HS-27A (cell line): ENCODE measurements around the gene KHDRBS2.

Experiments
- DNase-seq: peaks from one replicate; pipeline ENCODE4 v3.0.0-alpha.2; 2012; ENCODE audit warnings: low read depth, missing footprints

KHDRBS2 gene

DNA sequence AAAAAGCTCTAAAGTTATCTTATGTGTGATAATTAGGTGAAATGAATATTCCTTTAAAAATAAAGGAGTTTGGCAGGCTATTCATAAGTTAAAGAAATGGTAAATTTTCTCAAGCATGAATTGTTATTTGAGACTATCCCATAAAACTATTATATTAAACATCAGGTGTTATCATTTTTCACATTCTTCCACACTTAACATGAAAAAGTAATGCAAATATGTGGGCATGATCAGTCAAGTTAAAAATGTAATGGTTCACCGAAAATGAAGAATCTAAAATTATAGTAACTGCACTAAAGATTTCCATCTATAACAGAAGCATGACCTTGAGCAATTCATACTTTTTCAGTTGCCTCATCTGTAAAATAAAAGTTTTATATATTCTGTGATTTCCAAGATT is 110.8 kb downstream of the KHDRBS2 start:
- DNase-seq = no peak

DNA sequence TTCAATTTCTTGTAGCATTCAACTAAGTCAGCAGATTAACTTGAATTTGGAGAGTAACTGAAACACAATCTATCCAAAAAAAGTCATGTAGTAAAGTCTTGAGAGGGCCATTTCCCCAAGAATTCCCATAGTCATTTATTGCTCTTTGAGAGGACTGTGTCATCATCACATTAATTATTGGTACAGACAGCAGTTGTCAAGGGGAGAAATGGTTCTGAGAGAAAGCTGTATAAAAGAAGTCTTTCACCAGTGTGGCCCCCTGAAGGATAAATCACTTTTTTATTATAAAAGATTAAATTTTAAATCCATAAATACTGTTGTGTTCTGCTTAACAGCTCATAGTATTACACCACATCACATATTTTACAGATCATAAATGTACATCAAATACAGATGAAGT is 111.5 kb downstream of the KHDRBS2 start:
- DNase-seq = no peak

DNA sequence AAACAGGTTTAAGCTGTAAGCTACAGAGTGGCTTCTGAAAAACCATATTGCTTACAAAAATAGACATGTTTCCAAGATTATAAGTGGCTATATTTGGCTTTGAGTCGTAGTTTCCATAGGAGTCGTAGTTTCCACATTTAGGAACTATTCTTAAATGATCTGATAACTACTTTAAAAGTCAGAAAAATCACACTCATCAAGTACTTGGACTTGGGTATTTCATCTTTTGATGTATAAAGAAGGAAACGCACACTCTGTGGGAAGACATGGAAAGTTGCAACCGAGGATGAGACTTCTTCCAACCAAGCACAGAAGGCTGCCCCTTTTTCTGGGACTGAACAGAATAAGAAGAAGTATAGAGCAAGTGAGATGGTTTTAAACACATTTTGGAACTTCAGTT is 118.3 kb downstream of the KHDRBS2 start:
- DNase-seq = no peak

DNA sequence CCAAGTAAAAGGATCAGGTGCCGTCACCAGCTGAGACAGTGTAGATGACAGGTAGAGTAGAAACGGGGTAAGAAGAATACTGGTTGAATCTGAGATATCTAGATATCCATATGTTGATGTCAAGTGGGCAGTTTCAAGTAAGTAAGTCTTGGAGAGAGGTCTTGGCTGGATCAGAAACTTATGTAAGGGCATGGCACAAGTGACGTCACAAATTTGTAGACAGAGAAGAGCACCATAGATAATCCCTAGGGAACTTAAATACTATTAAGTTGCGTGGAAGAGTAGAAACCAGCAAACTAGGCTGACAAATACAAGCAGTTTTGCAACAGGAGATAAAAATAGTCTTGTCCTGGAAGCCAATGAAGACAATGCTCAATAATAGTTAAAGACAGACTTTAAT is 123.2 kb downstream of the KHDRBS2 start:
- DNase-seq = no peak

DNA sequence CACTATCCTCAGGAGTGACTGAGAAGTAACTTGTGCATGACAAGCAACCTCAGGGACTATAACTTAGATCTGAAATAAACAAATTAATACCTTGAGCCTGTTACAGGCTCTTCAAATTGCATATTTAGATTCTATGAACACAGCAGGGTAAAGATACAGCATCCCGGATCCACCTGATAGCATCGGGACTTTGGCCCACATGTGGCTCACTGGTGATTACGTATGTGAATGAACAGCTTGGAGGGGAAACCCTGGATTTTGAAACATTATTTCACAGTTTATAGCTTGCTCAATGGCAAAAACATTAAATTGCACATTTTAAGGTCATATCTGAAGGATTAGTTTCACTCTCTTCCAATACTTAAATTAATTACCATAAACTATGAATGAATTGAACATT is 133.2 kb downstream of the KHDRBS2 start:
- DNase-seq = no peak

DNA sequence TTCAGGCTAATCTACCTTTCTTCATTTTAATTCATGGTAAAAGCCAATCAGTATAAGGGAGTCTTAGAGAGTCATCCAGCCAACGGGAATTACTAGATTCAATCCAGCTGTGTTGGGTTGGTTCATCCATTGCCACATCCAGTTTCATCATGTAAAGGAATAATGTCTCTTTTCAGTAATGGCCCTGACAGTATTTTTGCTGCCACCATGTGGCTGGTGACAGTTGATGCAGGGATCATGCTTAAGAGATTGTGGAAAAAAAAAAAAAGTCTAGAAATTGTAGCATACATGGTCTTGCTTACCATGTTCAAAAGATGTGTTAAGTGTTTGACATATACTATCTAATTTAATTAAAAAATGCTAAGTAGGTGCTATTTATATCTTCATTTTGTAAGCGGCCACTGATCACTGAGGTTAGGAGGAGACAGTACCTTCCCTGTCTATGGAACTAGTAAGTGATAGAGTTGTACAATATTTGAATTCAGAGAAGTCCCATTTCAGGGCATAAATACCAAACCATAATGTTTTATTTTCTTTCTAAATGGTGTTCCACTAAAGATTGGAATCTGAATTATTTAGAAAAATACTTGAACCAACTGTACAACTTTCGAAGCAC is 135.9 kb downstream of the KHDRBS2 start:
- no peak for DNase-seq

DNA sequence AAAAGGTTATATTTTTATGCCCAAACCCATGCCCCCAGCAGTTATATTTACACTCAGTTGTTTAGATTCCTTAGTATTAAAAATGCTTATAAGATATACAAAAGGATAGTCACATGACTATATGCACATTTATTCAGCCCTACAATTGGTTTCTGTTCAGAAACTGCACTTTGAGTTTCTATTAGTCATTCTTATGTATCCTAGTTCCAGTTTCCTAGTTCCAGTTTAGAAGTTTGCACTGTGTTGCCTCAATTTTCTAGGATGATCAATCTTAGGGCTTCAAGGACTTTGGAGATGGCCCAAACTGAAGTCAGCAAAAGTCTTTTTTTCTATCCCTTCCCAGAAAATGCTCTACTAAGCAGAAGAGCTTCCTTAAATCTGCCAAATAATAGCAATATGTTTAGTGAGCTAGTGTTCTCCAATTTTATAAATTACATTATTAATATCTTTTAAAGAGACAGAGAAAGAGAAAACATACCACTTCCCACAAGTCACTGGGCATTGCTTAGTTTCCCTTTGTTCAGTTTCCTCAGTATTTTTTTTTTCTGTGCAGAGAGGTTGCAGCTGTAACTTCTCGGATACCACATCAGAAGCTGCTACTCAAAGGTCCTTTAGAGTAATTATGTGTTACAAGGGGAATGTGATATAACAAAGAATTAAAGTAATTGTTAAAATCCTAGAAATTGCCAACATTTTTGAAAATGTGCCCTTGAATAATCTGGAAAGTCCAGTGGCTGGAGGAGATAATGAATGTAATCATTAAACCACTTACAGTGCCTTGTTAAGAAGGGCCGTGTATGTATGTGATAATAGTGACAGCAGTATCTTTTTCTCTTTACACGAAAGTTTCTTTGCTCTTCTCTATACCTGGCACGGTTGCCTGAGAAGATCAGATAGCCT is 138.8 kb downstream of the KHDRBS2 start:
- no peak for DNase-seq

DNA sequence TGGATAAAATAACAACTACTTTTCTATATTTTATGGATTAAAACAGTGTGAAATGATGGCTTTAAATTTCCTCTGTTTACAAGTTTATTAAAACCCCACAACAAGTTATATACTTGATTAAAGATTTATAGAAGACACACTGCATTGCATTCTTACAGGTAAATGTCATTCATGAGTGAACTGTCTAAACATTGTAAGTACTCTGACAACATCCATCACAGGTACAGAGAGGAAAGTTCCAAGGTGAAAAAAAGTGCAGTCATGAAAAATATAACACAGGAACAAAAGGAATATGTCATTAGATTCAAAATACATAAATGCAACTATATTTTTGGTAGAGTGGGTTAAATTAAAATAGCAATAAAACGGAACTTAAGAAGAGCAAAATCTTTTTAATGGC is 156.9 kb downstream of the KHDRBS2 start:
- DNase-seq = no peak

DNA sequence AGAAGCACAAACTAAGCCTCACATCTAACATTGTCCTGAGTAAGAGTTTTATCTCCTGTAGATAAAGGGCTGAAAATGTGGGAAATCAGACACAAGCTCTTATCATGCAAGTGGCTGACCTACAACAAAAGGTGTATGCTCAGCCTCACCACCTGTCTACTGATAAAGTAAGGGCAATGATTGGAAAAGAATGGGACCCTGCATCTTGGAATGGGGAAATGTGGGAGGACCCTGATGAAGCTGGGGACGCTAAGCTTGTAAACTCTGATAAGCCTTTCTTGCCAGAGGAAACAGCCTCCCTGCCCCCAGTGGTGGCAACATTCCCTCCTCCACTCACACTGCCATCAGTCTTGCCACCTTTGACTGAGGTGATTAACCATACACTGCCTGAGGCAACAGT is 166.6 kb downstream of the KHDRBS2 start:
- DNase-seq = no peak

DNA sequence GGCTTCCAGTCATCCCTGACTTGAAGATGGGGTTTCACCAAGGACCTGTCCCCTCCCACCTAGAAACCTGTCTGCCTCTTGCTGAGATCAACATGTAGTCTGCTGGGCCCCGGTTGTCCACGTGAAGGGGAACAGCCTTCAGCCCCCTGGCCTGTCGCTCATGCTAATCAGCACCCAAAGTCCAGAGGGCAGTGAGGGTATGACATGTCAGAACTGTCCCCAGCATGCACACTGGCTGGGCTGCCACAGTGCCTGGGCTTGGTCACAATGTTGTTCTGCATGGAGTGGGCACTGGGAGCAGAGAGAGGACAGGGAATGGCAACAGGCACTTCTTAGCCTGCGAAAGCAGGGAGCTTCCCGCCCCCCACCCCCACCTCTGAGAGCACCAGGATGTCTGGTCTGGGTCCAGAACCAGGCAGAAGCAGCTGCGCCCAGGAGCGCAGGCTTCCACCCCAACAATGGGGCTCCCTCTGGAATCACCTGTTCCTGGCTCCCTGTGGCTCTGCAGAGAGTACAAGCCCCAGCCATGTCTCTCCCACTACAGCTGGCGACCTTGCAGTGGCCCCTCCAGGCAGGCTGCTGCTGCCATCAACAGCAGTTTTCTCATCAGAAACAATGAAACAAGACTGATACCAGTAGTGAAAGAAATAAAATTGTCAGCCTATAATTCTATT is 182.7 kb downstream of the KHDRBS2 start:
- no peak for DNase-seq

DNA sequence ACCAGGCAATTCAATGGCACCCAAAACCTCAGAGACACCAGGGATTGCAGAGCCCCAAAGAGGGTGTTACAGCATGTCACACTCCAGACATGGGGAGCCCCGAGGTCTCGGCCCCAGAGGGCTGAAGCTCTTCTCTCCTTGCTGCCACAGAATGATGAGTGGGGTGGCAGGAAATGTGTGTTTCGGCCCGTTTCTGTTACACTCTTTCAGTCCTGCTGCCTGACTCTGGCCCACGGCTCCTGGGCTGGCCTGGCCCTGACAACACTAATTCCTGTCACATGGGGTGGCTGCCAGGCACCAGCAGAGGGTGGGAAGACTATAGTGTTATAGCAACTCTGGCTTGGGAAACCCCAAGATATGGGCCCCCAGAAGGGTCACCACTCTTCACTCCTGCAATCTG is 183.6 kb downstream of the KHDRBS2 start:
- no peak for DNase-seq

DNA sequence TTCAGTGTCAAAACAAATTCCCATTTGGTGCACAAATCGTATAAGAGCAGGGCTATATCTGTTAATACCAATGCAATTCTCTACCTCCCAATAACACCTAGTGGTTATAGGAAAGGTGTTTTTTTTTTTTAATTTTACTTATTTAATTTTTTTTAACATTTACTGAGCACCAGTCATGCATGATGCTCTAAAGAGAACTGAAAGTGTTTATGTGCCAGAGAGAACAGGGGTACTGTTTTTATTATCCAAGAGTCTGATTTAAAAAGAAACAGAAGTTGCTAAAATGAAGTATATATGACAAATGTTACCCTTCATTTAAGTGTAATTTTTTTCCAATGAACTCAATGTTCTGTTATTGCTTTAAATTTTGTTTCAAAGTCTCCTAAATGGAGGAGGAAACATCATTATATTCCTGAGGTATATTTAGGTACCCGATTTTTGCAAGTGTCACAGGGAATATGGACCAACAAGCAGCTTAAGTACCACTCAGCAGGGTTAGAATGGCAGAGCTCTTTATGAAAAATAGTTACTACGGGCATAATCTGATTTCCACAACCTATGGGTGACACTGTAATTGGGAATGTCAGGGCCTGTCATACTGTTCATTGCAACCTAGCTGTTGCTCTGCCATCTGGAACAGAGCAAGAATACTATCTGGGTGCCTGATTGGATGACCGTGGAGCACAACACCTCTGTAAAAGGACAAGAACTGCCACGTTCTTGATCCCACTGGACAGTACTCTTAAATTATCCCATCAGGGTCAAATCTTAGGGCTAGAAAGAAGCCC is 195.4 kb downstream of the KHDRBS2 start:
- no peak for DNase-seq

DNA sequence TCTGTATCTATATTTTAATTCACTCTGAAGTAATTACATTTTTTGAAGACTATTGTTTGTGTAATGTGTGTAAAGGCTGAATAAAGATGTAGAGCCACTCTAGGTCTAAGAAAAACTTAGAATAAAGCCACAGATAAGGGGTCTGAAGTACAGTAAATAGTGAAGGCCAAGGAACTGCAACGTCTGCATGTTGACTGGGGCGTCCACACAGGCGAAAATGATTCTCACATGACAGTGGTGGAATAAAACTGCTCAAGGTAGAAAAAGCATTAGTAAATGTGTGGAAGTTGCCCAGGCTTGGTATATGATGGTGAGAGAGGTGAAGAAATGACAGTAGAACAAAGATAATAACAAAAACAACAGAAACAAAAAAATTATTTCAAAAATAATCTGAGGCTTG is 196.2 kb downstream of the KHDRBS2 start:
- no peak for DNase-seq

DNA sequence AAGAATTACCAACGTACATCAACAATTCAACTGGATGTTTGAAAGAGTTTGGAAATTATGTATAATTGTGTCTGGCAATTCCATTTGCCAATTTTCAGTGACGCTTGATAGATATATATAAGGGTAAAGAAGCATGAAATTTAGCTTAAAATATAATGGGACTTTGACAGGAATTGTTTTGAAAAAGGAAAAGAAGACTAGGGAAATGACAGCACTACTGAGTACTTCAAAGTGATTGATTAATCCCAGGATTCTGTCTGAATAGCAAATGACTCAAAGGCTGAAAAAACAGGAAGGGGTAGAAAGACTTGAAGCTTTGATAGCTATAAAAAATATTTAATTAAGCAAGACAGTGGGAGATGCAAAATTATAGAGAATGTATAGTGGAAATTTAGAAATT is 200.0 kb downstream of the KHDRBS2 start:
- DNase-seq = no peak

DNA sequence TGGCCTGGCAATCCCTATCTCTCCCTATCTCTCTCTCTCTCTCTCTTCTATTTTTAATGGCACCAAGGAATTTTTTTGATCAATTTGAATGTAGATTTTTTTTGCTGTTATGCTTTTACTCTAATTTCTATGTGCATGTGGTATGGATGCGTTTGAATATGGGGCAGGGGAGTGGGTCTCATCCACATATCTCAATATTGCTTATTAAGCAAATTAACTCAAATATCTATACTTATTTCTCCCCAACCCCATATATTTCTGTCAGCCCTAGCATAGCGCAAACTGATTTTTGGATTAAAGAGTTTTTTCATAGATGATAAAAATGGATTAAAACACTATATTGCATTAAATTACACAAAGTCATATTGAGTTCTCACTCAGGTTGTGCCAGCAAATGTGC is 210.2 kb downstream of the KHDRBS2 start:
- DNase-seq = no peak

DNA sequence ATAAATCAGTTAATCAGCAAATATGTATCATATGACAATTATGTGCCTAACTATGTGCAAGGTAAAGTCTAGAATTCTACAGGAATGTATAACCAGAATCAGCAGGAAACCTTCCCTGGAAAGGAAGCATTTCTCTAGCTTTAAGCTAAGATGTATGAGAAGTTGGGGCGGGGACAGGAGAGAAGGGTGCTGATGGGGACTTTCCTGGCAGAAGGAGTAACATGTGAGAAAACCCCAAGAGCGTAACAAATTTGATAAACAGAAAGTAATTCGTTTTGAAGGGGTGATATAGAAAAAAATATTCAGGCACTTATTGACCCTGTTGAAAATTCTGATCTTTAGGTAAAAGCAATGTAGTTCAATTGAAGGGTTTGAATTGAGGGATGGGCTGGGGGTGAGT is 226.1 kb downstream of the KHDRBS2 start:
- DNase-seq = no peak

DNA sequence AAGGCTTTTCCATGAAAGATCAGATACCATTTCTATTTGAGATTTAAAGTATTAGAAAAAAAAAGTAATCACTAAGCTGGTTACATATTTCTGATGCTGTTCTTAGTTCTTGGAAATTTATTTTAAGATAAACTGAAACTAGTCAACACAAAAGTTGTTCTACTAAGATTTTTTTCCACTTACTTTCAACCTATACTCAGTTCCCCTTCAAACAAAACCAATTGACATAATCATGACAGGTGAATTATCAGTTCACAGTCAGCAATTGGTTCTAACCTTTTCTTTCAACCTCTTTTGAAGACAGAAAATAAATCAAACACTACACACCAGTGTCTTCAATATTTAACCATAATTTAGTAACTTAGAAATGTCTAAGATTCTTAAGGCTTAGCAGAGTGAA is 228.7 kb downstream of the KHDRBS2 start:
- no peak for DNase-seq

DNA sequence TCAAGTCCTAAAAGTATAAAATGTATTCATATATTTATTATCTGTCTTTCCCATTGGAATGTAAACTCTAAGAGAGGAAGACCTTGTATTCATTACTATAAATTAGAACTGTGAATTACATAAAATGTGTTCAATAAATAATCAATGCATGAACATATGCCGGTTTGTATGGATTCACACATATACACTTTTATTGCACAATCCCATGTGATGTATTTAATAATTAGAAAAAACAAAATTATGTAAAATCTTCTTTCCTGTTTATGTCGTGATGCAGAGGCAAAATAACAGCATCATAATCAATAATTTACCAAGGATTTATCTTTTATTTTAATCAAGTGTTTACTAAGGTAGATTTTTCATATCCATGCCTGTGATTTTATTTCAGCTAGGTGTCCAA is 240.5 kb downstream of the KHDRBS2 start:
- DNase-seq = no peak

DNA sequence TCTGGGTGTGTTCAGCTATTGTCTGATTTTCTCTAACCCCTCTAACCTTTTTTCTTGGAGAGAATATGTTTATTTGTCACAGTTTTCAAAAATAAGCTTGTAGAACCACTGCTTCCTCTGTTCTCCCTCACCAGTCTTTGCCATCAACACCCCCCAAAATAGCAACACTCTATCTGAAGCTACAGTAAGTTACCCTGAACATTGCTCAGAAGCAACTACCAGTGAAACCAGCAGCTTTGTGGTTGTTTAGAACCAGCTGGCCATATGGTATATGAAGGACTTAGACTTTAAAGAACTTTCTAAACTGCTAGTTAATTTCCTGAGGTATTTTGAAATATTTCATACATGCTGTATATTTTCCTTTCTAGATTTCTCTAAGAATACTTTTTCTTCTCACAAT is 242.9 kb downstream of the KHDRBS2 start:
- no peak for DNase-seq

DNA sequence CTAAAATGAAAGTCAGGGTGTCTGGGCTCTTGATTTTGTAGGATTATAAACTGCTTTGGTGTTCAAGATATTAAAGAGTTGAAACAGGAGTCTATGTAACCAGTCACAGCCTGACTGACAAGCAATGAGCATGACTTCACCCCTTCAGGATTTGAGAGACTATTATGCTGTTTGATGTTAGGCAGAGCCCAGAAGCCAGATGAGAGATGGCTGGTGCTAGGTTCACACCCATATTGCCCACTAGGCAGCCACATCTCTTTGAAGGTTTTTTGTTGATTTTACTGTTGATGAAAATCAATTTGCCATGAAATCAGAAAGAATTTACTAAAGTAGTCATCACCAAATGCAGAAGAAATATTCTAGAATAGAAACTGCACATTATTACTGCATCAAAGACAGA is 243.6 kb downstream of the KHDRBS2 start:
- DNase-seq = no peak

DNA sequence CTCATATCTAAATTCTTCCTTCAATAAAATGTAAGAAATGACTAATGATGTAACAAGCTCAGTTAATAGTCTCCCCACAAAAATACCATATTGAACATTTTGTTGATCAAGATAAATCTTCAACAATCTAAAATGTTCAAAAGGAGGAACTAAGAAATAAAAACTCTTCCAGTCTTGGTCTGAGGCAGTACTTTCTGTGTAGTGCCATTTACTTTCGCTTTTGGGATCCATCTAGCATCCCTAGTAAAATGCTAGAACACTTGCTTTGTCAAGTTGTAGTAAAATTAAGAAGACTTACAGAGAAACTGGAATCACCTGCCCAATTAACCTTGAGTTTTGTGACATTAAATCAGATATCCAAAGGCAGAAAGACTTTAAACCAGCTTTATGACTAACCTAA is 246.4 kb downstream of the KHDRBS2 start:
- DNase-seq = no peak

DNA sequence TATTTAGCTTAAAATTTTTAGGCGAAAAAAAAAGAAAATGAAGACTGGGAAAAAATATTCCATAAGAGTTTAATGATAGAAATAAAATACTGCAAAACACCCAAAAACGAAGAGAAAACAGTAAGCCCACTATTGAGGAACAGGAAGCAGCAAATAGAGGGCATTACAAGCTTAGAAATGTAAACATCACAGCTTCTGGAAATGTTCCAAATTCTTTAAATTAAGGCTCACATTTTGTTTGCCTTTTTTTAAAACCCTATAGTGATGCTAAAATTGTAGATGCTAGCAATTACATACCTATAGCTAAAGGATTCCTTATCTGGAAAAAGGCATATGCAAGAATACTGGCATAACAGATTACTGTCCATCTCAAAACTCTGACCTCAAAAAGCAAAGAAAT is 248.6 kb downstream of the KHDRBS2 start:
- DNase-seq = no peak
